Left renal cortex interstitium (tissue), 4 donors: Measurements from ENCODE around the gene MAP3K14. TPM values are rescaled to one million over a fixed set of nuclear protein-coding genes. Genes with fewer than 3 reads are reported as not detected.

Experiments
- DNase-seq, 4 donors: peaks; one replicate each; pipeline ENCODE4 v3.0.0-alpha.2; 2013; ENCODE audit warnings: low read depth in 4 of 4, low spot score in 2 of 4, missing footprints in 1 of 4
- polyA plus RNA-seq, 4 donors: library from polyadenylated mRNA; unstranded; fragments of 120-200 nt; gene quantifications; one replicate each; pipeline ENCODE4 v1.2.1, GENCODE V29; 2013; ENCODE audit not compliant: insufficient read length in 4 of 4

The MAP3K14 gene
- polyA plus RNA-seq, 4 donors, result 5.3 to 8.0 (median 6.4) TPM

DNA sequence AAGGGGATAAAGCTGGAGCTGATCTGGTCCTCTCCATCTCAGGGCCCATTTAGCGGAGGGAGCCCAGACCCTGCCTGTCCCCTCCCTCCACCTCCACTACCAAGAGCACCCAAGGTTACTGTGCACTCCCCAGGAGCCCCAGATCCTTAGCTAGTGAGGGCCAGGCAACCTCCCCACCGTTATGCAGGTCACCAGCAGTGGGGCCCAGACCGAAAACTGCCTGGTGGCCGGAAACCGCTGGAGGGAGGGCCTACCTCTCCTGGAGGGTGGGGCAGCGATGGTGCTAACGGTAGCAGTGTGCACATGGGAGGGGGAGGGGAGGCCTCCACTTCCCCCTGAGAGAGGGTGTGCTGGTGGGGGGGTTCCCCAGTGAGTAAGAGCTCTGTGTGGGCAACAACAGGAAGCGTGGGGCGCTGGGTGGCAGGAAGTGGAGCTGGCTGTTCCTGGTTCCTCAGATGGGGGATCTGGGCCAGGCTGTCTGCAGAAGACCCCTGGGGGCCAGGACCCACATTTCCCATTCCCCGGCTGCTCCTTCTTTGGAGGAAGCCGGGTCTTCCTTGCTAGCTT is 90.8 kb downstream of the MAP3K14 start:
- no peak for DNase-seq

DNA sequence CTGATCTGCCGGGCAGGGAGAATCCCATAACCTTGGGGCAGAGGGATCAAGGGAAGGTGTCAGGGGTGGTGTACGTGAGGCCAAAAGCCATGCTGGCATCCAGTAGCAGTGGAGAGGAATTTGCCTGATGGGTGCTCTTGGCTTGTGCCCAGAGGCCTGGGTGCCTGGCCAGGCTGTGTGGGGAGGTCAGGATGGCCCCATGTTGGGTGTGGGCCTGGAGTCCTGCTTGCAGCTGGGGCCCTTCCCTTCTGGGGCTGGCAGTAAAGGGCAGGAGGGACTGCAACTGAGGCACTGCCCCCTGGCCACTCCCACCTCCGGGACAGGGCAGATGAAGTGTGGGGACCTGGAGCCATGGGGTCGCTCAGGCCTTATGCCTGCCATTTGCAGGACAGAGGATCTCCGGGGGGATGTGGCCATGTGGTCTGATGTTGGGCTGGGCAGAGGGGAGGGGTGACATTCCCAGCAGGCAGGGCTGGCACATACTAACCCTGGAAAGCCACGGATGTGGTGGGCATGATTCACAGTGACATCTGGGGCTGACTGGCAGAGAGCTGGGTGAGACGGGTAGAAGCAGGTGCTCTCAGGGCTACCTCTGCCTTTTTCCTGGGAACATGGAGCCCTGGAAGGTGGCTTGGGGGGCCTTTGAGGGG is 91.6 kb downstream of the MAP3K14 start:
- no peak for DNase-seq

DNA sequence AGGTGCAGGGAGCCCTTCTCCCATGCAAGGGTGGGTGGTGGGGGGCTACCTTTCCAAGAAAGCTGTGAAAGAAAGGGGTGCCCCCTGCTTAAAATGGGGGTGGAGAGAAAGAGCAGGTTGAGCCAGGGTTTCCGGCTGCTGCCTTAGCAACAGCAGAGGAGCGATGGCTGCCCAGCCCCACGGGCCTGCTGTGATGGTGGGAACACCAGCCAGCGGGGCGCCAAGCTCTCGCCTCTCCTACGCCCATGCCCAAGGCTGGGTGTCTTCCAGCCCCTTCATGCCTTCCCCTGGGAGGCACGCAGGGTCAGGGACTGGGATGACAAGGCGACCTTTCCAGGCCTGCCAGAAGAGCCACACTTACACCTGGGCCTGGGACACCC is 92.2 kb downstream of the MAP3K14 start:
- DNase-seq, result no peak

DNA sequence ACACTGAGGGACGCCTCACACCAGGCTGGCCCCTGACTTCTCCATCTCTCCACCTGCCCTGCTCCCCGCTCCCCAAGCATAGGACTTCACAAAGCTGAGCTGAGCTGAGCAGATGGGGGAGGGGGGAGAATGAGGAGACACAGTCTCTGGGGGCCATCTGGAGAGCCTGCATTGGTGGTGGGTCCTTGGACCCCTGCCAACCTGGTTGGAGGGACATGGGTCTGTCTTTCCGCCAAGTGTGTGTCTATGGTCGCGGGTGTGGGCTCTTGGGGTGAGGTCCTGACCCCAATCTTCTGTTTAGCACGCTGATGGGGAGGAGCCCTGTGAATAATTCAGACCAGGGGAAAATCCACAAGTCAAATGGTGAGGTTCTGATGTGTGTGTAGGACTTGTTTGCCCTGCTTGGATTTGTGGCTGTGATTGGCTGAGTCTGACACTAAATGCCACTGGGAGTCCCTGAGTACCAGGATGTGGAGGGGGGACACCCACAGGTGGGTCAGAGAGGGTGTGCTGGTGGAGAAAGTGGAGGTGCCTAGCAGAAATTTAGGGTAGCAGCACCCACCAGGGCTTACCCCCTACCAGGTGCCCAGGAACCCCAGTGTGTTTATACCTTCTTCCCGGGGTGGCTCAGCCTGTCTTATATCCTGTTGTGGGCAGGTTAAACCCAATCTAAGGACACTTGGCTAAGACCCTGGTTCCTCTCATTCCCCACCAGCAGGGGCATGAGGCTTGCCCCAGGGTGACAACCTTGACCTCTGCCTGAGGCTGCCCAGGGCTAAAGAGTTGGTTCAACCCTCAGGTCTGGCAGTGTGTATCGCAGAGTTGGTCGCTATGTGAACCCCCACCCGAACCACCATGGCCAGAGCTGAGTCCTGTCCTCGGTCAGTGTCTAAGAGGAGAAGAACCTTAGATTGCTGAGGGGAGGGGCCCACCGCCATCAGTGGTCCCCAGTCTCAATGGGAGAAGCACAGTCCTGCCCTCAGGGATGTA is 93.0 kb downstream of the MAP3K14 start:
- DNase-seq, result no peak

DNA sequence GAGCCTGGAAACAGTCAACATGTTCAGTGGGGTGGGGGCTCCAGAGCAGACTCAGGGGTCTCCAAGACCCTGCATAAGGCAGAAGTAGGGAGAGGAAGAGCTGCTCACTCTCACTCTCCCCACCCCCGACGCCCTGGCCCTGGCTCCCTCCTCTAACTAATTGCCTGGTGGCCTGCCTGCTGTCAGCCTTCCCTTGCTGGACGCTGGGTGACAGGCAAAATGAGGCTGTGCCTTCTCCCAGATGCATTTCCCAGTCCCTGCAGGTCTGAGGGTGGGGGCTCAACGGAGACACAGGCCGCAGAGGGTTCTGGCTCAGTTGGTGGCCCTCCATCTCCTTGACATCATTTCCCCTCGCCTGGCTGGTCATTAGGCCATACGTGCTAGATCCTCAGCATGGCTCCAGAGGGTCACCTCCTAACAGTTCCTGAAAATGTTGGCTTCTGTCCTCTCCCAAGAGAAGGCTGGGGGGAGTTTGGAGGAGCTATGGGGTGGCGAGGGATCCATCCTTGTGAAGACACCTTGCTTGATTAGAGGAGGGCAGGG is 93.8 kb downstream of the MAP3K14 start:
- no peak for DNase-seq

DNA sequence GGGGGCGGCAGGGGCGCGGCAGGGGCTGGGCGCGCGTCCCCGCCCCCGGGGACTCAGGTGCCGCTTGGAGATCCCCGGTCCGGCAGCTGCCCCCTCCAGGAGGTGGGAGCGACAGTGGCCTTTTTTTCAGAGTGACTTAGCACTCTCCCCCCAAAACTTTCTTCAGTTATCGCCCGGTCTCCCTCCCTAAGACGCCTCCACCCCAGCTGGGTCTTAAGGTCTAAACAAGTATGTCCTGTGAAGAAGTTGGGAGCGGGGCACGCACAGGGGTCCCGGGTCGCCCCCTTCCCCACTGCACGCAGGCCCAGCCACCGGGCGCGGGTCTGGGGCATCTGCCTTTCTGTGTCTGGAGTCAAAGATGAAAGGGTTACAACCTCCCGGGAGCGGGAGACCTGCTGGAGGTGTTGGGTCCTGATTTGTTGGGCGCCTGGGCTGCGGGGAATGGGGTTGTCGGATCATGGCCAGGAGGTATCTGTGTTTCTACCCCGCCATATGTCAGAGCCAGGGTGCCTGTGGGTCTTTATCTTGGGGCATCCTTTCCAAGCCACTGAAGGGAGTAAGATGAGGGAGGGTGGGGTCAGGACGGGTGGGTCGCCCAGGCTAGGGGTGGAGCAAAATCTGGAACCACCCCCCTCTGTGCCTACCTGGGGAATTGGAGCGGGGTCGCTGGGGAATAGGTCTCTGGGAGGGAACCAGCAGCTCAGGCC is 94.4 kb downstream of the MAP3K14 start:
- DNase-seq, result no peak

DNA sequence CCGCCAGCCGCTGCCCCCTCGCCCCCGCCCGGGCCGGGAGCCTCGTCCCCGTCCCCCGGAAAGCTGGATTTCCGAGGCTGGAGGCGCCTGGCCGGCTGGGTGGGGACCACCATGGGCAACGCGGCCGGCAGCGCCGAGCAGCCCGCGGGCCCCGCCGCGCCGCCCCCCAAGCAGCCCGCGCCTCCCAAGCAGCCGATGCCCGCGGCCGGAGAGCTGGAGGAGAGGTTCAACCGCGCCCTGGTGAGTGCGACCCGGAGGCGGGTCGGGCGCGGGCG is 94.9 kb downstream of the MAP3K14 start:
- DNase-seq, result no peak

DNA sequence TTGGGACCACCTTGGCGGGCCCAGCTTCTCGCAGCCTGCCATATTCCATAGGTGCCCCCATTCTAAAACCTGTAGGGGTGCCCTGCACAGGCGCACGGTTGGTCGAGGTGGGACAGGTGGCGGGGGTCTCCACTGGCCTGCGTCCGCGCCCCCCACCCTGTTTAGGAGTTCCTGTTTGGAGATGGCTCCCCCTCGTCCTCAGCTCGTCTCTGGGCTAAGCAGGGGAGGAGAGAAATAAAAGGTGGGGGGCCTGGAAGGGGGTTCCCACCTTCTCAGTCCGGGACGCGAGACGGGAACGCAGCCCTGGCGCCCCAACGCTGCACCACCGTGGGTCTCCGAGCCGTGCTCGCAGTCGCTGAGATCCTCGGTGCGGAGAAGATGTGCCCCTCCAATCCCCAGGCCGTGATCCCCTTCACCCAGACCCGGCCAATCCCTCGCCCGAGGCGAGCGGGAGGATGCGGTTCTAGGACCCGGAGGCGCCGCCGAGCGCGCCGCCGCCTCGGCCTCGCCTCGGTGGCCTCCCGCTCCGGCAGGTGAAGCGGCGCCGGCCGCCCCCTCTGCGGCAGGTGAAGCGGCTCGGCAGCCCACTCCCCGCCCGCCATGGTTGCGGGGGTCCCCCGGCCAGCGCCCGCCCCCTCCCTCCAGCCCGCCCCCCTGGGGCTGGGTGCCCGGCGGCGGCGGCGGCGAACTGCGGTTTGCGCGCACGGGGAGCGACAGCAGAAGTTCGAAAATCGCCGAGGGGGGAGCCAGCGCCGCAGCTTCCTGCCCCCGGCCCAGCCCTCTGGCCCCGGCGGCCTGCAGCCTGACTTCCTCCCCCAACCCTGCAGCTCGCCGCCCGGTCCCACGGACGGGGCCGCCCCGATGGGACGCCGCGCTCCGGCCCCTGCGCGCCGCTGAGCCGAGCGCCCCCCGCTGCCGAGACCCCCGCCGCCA is 95.5 kb downstream of the MAP3K14 start, which contains the start of gene FMNL1:
Gene FMNL1, plus strand, starts transcription at position 805 of the 933 bp plus-strand sequence. CDS start 240 bp downstream, outside the sequence.
- no peak for DNase-seq

DNA sequence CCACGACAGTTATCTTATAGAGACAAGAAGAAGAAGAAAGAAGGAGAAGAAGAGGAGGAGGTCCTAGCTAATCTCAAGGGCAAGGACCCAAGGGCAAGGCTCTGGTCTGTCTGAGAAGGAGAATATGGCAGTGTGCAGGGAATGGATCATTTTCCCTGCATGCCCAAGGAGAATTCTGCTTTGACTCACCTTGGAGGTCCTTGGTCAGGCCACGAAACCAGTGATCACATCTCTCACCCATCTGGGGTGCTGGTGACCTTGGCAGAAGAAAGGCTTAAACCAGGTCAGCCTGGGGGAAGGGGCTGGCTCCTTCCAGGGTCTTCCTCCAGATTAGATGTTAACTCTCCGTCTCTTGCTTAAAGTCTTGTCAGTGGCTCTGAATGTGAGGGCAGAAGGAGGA is 96.7 kb downstream of the MAP3K14 start:
- DNase-seq, result no peak

DNA sequence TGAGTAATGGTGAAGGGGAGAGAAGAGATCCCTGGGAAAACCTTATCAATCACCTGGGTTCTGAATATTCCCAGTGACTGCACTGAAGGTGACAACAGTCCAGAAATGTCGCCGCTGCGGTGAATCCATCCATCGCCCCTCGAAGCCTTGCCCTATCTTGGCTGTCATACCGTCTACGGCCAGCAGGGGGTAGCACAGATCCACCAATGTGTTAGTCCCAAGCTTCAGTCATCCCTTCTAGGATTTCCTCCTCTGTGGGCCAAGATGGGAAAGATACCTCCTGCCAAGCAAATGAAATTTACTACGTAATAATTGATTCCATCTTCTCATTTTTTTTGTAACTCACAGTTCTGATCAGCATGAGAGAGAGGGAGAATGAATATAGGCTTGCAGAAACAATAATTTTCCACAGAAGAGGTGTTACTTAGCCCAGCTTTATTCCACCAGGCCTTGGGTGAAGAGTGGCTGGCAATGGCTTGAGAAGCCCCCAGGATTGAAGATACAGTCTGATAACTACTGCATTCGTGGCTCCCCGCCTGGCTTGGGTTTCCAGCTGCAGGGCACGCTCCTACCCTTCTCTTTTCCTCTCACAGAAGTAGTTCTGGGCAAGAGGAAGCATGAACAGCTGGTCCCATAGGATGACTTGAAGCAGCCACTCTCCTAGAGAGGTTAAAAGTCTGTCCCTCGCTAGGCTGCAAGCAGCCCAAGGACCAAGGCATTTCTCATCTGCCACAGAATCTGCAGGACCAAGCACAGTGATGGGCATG is 97.7 kb downstream of the MAP3K14 start:
- peak in 3 of 4 donors; percentile 51 to 83 (median 61) for DNase-seq

Other genes starting within 250 kb of the MAP3K14 start
- gene PLCD3, start 184.5 kb downstream of the MAP3K14 start, polyA plus RNA-seq, result 10 to 100 TPM; 21.1 to 38.0 (median 30.0) TPM
- 10 to 100 TPM; 11.4 to 19.0 (median 16.9) TPM for gene ACBD4, start 181.3 kb downstream of the MAP3K14 start, polyA plus RNA-seq
- 10 to 100 TPM; 36.3 to 44.6 (median 43.1) TPM for gene HEXIM1, start 168.5 kb downstream of the MAP3K14 start, polyA plus RNA-seq
- 10 to 100 TPM; 11.8 to 19.8 (median 16.6) TPM for gene HEXIM2, start 155.1 kb downstream of the MAP3K14 start, polyA plus RNA-seq
- 1 to 10 TPM; 4.4 to 7.7 (median 6.7) TPM for gene FMNL1, start 95.1 kb downstream of the MAP3K14 start, polyA plus RNA-seq
- under 1 TPM in 3 of 4 donors, not detected in 1; 0.11 to 0.43 (median 0.25) TPM for gene SPATA32, start 54.9 kb downstream of the MAP3K14 start, polyA plus RNA-seq
- gene ARHGAP27, start 115.8 kb upstream of the MAP3K14 start, polyA plus RNA-seq, result 10 to 100 TPM; 11.9 to 20.9 (median 17.7) TPM
- gene PLEKHM1, start 173.7 kb upstream of the MAP3K14 start, polyA plus RNA-seq, result 10 to 100 TPM; 10.4 to 18.6 (median 15.0) TPM